Measurements from ENCODE around the gene PRICKLE2.

- no peak for TF ChIP-seq FOXP2 (optimal IDR thresholded peaks at IDR 0.05; ENCODE audit: borderline replicate concordance, extremely low read depth, extremely low read length, insufficient read depth)
- TF ChIP-seq POLR2AphosphoS5 (IDR thresholded peaks at IDR 0.05; ENCODE audit: low read depth, low read length): no peak
- TF ChIP-seq, protein P1, sequence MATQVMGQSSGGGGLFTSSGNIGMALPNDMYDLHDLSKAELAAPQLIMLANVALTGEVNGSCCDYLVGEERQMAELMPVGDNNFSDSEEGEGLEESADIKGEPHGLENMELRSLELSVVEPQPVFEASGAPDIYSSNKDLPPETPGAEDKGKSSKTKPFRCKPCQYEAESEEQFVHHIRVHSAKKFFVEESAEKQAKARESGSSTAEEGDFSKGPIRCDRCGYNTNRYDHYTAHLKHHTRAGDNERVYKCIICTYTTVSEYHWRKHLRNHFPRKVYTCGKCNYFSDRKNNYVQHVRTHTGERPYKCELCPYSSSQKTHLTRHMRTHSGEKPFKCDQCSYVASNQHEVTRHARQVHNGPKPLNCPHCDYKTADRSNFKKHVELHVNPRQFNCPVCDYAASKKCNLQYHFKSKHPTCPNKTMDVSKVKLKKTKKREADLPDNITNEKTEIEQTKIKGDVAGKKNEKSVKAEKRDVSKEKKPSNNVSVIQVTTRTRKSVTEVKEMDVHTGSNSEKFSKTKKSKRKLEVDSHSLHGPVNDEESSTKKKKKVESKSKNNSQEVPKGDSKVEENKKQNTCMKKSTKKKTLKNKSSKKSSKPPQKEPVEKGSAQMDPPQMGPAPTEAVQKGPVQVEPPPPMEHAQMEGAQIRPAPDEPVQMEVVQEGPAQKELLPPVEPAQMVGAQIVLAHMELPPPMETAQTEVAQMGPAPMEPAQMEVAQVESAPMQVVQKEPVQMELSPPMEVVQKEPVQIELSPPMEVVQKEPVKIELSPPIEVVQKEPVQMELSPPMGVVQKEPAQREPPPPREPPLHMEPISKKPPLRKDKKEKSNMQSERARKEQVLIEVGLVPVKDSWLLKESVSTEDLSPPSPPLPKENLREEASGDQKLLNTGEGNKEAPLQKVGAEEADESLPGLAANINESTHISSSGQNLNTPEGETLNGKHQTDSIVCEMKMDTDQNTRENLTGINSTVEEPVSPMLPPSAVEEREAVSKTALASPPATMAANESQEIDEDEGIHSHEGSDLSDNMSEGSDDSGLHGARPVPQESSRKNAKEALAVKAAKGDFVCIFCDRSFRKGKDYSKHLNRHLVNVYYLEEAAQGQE (IDR thresholded peaks at IDR 0.05; ENCODE audit: insufficient read depth in 1 of 2, low read depth in 2 of 2, low read length in 2 of 2): no peak
- no peak for TF ChIP-seq TAF1 (IDR thresholded peaks at IDR 0.05; ENCODE audit: borderline replicate concordance, insufficient read depth, low read length)
- TF ChIP-seq SIN3A (IDR thresholded peaks at IDR 0.05; ENCODE audit: borderline replicate concordance, insufficient read depth, low read length): no peak
Observed at GRCh38 chr3:64157150-64158035, 67.9 kb downstream of the PRICKLE2 start.

Measured in PFSK-1 (cell line).